ENCODE results near the gene MAP3K20.

GRCh38 chr2:173099271-173099670, 23.6 kb downstream of the MAP3K20 start:
- TF ChIP-seq CTCF (IDR thresholded peaks at IDR 0.05) = no peak
- no peak for TF ChIP-seq POLR2A (IDR thresholded peaks at IDR 0.05)

Measured in thyroid gland (tissue), 4 donors.